ENCODE measurements around the gene RMC1.

- no peak for TF ChIP-seq CTCF (IDR thresholded peaks at IDR 0.05; ENCODE audit: low read depth, low read length)
- TF ChIP-seq EZH2phosphoT487 (IDR thresholded peaks at IDR 0.05; ENCODE audit: low read depth), result no peak
Observed at GRCh38 chr18:23453680-23454058, 49.6 kb upstream of the RMC1 start.
